GM21723 (cell line): ENCODE data around the gene NFKBIZ.

ENCODE experiments used
- ATAC-seq: cut with Tn5 transposase; IDR thresholded peaks from one replicate; pipeline ENCODE4 v1.9.1; 2021; ENCODE audit warnings: mild to moderate bottlenecking, moderate library complexity; ENCODE audit not compliant: unreplicated experiment

NFKBIZ gene

DNA sequence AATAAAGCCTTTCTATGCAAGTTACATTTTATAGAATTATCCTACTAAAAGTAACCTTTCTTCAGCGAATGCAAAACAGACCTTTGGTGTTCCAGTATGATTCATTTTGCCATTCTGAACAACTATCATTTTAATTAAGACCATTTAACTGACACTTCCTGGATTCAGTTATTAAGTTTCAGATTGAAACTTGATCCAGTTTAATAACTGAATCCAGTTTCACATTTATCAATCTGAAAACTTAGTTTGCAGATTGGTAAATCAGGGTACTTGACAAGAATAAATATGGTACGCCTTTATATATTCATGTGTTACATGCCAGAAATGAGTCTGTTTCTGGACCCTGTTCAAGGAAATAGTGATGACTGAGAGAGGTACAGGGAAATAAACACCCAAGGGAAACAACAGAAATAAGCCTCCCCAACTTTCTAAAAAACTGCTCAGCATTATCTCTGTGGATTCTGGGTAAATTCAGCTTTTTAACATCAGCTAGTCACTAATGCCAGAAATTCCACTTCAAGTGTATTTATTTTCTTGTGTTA, 23.3 kb upstream of the NFKBIZ start:
- no peak for ATAC-seq

DNA sequence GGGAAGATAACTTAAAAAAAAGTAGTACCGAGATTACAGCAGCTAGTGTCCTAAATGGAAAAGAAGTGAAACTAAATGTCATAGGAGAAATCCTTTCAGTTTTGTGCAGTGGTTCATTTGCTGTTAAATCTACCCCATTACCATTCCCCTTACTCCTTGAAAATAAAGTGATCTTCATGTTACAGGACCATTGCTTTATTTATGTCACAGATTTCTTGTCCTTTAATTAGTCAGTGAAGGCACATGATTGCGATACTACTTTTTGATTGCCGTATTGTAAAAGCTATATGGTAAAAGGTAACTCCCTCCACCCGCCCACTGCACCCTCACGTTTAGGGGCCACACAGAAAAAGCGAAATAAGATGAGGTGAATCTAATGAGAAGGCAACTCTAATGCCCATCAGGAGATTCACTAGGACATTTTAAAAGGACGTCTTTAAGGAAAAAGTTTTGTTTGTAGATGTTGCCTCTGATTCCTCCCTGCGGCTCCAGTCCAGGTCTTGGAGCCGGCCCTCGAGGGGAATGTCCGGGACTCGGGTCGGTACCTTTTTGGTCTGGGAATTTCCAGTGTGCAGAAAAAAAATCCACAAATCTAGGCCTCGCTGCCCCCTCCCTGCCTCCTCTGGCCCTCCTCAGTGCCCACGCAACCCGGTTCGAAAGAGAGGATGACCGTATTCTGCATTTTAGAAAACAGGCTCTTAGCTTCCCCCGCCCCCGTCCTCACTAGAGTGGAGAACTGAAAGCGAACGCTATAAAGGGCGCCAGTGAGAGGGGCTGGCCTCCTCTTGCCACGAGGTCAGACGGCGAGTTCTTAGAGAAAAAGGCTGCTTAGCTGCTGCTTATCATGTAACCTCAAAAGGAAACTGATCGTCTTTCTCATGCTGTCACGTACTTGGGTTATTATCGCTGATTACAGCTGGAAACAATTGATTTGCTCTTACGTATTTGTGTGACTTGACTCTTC, 21.8 kb upstream of the NFKBIZ start:
- ATAC-seq = peak; percentile 84

- ATAC-seq = no peak
Measured at GRCh38 chr3:101828276-101828675, 21.0 kb upstream of the NFKBIZ start.

- ATAC-seq = peak; percentile 55
Measured at GRCh38 chr3:101828691-101829436, 20.4 kb upstream of the NFKBIZ start.

- ATAC-seq = no peak
Measured at GRCh38 chr3:101829437-101829830, 19.9 kb upstream of the NFKBIZ start.

GRCh38 chr3:101829874-101830273, 19.4 kb upstream of the NFKBIZ start:
- ATAC-seq = peak; percentile 19

- no peak for ATAC-seq
Measured at GRCh38 chr3:101833446-101833974, 15.8 kb upstream of the NFKBIZ start.

DNA sequence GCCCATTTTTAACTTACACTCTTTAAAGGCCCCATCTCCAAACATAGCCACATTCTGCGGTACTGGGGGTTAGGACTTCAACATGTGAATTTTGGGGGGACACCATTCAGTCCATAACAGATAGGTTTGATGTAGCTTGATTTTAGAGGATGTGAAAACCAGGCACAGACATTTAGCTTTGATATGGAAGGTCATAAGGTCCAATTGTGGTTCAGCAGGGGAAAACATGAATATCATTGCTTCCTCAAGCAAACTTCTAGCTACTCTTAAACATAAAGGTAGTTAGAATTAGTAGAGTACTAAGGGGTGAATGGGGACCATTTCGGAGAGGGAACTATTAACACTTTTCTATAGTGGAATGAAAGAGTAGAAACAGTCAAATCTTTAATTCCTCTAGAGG, 13.6 kb upstream of the NFKBIZ start:
- ATAC-seq = no peak

GRCh38 chr3:101836160-101836559, 13.2 kb upstream of the NFKBIZ start:
- no peak for ATAC-seq

- no peak for ATAC-seq
Measured at GRCh38 chr3:101836652-101837598, 12.4 kb upstream of the NFKBIZ start.

- no peak for ATAC-seq
Measured at GRCh38 chr3:101838691-101839090, 10.6 kb upstream of the NFKBIZ start.

DNA sequence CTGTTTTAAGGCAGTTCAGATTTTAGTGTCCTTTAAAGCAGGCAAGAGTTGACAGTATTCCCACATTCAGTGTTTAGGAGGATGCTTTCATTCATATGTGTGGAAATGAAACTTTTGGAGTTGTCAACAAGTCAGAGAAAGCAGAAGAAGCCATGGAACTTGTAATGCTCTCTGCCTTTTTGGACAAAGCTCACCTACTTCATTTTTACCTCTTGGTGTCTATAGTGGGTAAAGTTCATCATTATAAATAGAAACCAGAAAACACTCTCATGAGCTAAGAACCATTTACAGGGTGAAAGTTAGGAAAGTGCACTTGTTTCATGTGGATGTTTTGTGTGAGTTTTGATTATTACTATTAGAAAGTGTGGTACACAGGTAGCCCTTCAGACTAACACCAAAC, 9.2 kb upstream of the NFKBIZ start:
- ATAC-seq = no peak

DNA sequence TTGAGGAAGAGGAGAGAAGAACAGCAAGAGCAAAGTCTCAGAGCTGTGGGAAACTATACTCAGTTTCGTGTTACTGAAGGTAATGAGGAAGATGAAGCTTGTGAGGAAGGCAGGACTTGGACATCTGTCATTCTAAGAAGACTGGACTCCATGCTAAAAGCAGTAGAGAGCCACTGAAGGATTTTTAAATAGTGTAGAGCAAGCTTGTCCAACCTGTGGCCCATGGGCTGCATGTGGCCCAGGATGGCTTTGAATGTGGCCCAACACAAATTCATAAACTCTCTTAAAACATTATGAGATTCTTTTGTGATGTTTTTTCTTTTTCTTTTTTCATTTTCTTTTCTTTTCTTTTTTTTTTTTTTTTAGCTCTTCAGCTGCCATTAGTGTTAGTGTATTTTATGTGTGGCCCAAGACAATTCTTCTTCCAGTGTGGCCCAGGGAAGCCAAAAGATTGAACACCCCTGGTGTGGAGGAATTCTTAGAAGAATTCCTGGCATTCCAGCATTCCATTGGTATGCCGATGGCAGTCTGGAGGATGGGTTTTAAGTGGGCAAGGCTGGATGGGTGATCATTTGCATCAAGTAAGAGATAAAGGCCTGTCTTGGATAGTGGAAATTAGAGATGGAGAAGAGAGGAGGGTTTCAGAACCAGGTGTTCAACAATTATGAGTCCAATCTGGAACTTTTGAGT, 6.9 kb upstream of the NFKBIZ start:
- no peak for ATAC-seq

DNA sequence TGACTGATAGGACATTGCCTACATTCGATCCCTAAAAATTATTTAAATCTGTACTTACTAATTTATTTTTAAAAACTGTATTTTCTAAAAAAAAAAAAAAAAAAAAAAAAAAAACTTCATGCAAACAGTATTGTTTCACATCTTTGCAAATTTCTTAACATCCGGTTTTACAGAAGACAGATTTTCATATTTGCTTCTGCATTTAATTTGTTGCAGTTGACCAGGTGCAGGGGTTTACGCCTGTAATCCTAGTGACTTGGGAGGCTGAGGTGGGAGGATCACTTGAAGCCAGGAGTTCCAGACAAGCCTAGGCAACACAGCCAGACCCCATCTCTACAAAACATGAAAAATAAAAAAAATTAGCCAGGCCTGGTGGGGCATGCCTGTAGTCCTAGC, 6.4 kb upstream of the NFKBIZ start:
- no peak for ATAC-seq

GRCh38 chr3:101845425-101845824, 3.9 kb upstream of the NFKBIZ start:
- ATAC-seq = no peak

- no peak for ATAC-seq
Measured at GRCh38 chr3:101846709-101847108, 2.6 kb upstream of the NFKBIZ start.

- ATAC-seq = no peak
Measured at GRCh38 chr3:101847328-101847727, 2.0 kb upstream of the NFKBIZ start.

- no peak for ATAC-seq
Measured at GRCh38 chr3:101848326-101848725, 988 bp upstream of the NFKBIZ start.

- peak; percentile 38 for ATAC-seq
Measured at GRCh38 chr3:101849714-101850245, 466 bp downstream of the NFKBIZ start.
